ENCODE results near the gene FSTL5.

DNA sequence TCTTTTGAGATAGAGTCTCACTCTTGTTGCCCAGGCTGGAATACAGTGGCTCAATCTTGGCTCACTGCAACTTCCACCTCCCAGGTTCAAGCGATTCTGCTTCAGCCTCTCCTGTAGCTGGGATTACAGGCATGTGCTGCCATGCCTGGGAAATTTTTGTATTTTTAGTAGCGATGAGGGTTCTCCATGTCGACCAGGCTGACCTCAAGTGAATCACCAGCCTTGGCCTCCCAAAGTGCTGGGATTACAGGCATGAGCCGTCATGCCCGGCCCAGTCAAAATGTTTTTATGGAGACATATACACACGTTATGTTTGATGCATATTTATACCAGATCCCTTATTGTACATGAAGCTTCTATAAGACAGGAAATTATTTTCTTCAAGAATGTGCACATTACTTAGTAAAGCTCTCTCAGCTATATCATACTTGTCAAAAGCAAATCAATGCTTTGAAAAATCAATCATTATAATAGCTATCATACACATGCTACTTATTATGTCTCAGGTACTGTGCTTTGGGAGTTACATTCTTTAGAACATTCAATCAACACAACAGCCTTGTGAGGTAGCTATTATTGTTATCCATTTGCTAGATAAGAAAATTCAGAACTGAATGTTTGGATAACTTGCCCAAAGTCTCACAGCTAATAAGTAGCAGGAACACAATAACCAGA, 269.2 kb downstream of the FSTL5 start:
- TF ChIP-seq, protein P1, sequence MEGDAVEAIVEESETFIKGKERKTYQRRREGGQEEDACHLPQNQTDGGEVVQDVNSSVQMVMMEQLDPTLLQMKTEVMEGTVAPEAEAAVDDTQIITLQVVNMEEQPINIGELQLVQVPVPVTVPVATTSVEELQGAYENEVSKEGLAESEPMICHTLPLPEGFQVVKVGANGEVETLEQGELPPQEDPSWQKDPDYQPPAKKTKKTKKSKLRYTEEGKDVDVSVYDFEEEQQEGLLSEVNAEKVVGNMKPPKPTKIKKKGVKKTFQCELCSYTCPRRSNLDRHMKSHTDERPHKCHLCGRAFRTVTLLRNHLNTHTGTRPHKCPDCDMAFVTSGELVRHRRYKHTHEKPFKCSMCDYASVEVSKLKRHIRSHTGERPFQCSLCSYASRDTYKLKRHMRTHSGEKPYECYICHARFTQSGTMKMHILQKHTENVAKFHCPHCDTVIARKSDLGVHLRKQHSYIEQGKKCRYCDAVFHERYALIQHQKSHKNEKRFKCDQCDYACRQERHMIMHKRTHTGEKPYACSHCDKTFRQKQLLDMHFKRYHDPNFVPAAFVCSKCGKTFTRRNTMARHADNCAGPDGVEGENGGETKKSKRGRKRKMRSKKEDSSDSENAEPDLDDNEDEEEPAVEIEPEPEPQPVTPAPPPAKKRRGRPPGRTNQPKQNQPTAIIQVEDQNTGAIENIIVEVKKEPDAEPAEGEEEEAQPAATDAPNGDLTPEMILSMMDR (IDR thresholded peaks at IDR 0.05): no peak
- no peak for TF ChIP-seq POLR2A (IDR thresholded peaks at IDR 0.05)

All from esophagus squamous epithelium (tissue), 4 donors.